GM12801 (cell line): ENCODE results near the gene RBM38.

ENCODE experiments used
- TF ChIP-seq, protein P1 (sequence below): IDR thresholded peaks from one replicate; pipeline ENCODE4 v1.5.1; 2011; ENCODE audit warnings: control low read depth; ENCODE audit not compliant: insufficient read length; ENCODE audit errors: extremely low read depth

Gene RBM38

GRCh38 chr20:57392512-57393271, 1.5 kb downstream of the RBM38 start:
- TF ChIP-seq, protein P1, sequence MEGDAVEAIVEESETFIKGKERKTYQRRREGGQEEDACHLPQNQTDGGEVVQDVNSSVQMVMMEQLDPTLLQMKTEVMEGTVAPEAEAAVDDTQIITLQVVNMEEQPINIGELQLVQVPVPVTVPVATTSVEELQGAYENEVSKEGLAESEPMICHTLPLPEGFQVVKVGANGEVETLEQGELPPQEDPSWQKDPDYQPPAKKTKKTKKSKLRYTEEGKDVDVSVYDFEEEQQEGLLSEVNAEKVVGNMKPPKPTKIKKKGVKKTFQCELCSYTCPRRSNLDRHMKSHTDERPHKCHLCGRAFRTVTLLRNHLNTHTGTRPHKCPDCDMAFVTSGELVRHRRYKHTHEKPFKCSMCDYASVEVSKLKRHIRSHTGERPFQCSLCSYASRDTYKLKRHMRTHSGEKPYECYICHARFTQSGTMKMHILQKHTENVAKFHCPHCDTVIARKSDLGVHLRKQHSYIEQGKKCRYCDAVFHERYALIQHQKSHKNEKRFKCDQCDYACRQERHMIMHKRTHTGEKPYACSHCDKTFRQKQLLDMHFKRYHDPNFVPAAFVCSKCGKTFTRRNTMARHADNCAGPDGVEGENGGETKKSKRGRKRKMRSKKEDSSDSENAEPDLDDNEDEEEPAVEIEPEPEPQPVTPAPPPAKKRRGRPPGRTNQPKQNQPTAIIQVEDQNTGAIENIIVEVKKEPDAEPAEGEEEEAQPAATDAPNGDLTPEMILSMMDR, result no peak

GRCh38 chr20:57393321-57394120, 2.3 kb downstream of the RBM38 start:
- TF ChIP-seq, protein P1, result no peak

- TF ChIP-seq, protein P1, result no peak
Measured at GRCh38 chr20:57394121-57395082, 3.2 kb downstream of the RBM38 start.

GRCh38 chr20:57395111-57395966, 4.1 kb downstream of the RBM38 start:
- TF ChIP-seq, protein P1, result no peak

- TF ChIP-seq, protein P1, result no peak
Measured at GRCh38 chr20:57396212-57396983, 5.2 kb downstream of the RBM38 start.

DNA sequence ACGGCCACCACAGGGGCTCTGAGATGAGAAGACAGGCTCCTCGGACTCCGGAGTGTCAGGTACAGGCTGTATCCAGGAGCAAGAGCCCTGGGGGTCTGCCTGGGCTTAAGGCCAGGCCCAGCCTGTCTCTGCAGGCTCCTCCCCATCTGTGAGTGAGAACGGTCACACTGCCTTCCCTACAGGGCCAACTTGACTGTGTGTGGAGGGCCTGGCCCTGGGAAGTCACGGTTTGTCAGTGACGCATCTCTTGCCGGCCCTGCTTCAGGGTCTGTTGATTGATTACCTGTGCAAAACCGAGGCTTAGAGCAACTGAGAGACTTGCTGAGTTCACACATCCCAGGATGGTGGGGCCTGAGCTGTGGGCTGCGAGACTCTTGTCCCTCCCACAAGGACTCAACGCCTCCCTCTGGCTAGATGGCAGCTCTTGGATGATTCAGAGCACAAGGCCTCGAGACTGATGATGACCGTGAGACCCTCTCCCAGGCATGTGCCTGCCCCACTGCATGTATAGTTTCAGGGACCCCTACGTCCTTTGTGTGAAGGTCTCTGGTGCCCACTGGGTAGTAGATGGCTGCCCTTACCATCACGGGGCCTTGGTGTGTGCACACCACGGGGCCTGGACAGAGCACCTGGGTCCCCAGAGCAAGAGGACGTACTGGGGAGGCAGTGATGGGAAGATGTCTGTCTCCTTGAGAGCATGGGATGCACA, 5.9 kb downstream of the RBM38 start:
- TF ChIP-seq, protein P1, result no peak
